ENCODE results near the gene METTL8. TPM values are rescaled to one million over a fixed set of nuclear protein-coding genes. Genes with fewer than 3 reads are reported as not detected.
A peak's percentile ranks its signal among the peaks of the same experiment; 100 is the strongest.
"Not testable (repeated sequence)": the region's sequence is repeated elsewhere in the genome, so short reads cannot be mapped to it uniquely, and the experiment has no call there.

The METTL8 gene
- total RNA-seq, 2 donors from 2014 or later = 16.0 to 35.6 TPM

DNA sequence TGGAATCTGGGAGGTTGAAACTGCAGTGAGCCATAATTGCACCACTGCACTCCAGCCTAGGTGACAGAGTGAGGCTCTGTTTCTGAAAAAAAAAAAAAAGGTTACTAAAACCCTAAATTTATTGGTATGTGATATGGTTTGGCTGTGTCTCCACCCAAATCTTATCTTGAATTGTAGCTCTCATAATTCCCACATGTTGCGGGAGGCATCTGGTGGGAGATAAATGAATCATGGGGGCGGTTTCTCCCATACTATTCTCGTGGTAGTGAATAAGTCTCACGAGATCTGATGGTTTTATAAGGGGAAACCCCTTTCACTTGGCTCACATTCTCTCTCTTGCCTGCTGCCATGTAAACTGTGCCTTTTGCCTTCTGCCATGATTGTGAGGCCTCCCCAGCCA lies 19.1 kb downstream of the METTL8 start:
- not testable (repeated sequence) for H3K4me3 Mint-ChIP-seq; H3K27me3 Mint-ChIP-seq; H3K9me3 Mint-ChIP-seq; H3K36me3 Mint-ChIP-seq; H3K27ac Mint-ChIP-seq; ATAC-seq; DNase-seq (ENCODE audit: low spot score)
- peaks cover 15 to 19% of the 10 kb centered on the region in 2 donors for H3K4me1 Mint-ChIP-seq (ENCODE audit: low read depth in 2 of 2)

GRCh38 chr2:171412571-171413175 lies 21.1 kb downstream of the METTL8 start:
- no peak for ATAC-seq
- Mint-ChIP-seq H3K4me3 (no peak overlapping the region), H3K36me3 (no peaks in the 10 kb centered on the region), H3K27me3 (no peaks in the 10 kb centered on the region), H3K27ac (no peak overlapping the region), H3K9me3 (no peaks in the 10 kb centered on the region), H3K4me1 (ENCODE audit: low read depth in 2 of 2) (peaks cover 16 to 18% of the 10 kb centered on the region in 2 donors)
- DNase-seq (ENCODE audit: low spot score) = no peak

GRCh38 chr2:171411791-171412483 lies 21.9 kb downstream of the METTL8 start:
- DNase-seq (ENCODE audit: low spot score) = no peak
- Mint-ChIP-seq H3K9me3 (no peaks in the 10 kb centered on the region), H3K4me1 (ENCODE audit: low read depth in 2 of 2) (peaks cover 21 to 24% of the 10 kb centered on the region in 2 donors), H3K27ac (no peak overlapping the region), H3K27me3 (no peaks in the 10 kb centered on the region), H3K36me3 (no peaks in the 10 kb centered on the region), H3K4me3 (no peak overlapping the region)
- no peak for ATAC-seq

- H3K27ac Mint-ChIP-seq = no peak overlapping the region
- no peaks in the 10 kb centered on the region for H3K9me3 Mint-ChIP-seq
- peaks cover 23 to 28% of the 10 kb centered on the region in 2 donors for H3K4me1 Mint-ChIP-seq (ENCODE audit: low read depth in 2 of 2)
- no peak overlapping the region for H3K4me3 Mint-ChIP-seq
- H3K36me3 Mint-ChIP-seq = no peaks in the 10 kb centered on the region
- DNase-seq (ENCODE audit: low spot score) (no peak), ATAC-seq (no peak)
- H3K27me3 Mint-ChIP-seq = no peaks in the 10 kb centered on the region
These were observed 22.6 kb downstream of the METTL8 start for GRCh38 chr2:171411214-171411613.

GRCh38 chr2:171410624-171411023 lies 23.2 kb downstream of the METTL8 start:
- no peak for ATAC-seq
- H3K36me3 Mint-ChIP-seq = no peaks in the 10 kb centered on the region
- H3K27me3 Mint-ChIP-seq = no peaks in the 10 kb centered on the region
- DNase-seq (ENCODE audit: low spot score) = no peak
- H3K9me3 Mint-ChIP-seq = no peaks in the 10 kb centered on the region
- H3K27ac Mint-ChIP-seq = no peak overlapping the region
- no peak overlapping the region for H3K4me3 Mint-ChIP-seq
- H3K4me1 Mint-ChIP-seq (ENCODE audit: low read depth in 2 of 2) = peaks cover 19 to 22% of the 10 kb centered on the region in 2 donors

DNA sequence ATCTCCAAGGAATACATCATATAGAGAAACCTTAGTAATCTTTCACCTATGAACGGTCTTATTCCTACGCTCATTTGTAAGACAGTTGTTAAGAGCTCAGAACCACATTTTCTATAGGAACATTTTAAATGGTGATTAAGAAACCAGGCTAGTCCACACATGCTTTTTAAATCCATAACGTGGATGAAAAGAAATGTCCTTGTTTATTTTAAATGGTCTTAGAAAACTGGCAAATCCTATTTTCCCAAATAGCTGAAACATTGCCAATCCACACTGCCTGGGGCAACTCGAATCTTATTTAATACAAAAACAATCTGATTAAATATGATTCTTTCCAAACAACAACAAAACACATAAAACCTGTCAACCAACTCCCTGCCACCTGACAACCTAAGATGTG lies 23.7 kb downstream of the METTL8 start:
- no peak overlapping the region for H3K4me3 Mint-ChIP-seq
- no peak overlapping the region for H3K27ac Mint-ChIP-seq
- no peaks in the 10 kb centered on the region for H3K36me3 Mint-ChIP-seq
- peaks cover 20 to 21% of the 10 kb centered on the region in 2 donors for H3K4me1 Mint-ChIP-seq (ENCODE audit: low read depth in 2 of 2)
- H3K9me3 Mint-ChIP-seq = no peaks in the 10 kb centered on the region
- no peaks in the 10 kb centered on the region for H3K27me3 Mint-ChIP-seq
- ATAC-seq = no peak
- no peak for DNase-seq (ENCODE audit: low spot score)

GRCh38 chr2:171409436-171409971 lies 24.3 kb downstream of the METTL8 start:
- Mint-ChIP-seq H3K27me3 (no peaks in the 10 kb centered on the region), H3K4me3 (peak overlapping the region; percentile 57), H3K27ac (peak overlapping the region in 1 of 2 donors; percentile 44), H3K9me3 (no peaks in the 10 kb centered on the region), H3K4me1 (ENCODE audit: low read depth in 2 of 2) (peaks cover 25% of the 10 kb centered on the region in 2 donors), H3K36me3 (no peaks in the 10 kb centered on the region)
- DNase-seq (ENCODE audit: low spot score) (no peak), ATAC-seq (peak; percentile 44 to 53)

DNA sequence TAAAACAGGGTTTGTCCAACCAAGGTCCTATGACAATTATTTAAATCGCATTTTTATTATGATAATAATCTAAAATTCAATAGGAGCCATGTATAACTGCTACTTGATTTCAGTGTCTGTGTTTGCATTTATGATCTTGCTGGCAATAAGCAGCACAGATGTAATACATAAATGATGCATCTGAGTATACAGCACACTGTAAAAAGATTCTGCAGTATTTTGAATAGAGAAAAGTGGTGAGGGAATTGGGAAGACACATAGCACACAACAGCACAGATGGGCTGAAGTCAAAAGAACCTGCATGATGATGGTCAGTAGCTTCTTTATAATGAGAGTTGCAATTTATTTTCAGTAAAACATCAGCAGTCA lies 26.1 kb downstream of the METTL8 start:
- H3K4me1 Mint-ChIP-seq (ENCODE audit: low read depth in 2 of 2) = peaks cover 28 to 31% of the 10 kb centered on the region in 2 donors
- no peaks in the 10 kb centered on the region for H3K27me3 Mint-ChIP-seq
- H3K27ac Mint-ChIP-seq = no peak overlapping the region

DNA sequence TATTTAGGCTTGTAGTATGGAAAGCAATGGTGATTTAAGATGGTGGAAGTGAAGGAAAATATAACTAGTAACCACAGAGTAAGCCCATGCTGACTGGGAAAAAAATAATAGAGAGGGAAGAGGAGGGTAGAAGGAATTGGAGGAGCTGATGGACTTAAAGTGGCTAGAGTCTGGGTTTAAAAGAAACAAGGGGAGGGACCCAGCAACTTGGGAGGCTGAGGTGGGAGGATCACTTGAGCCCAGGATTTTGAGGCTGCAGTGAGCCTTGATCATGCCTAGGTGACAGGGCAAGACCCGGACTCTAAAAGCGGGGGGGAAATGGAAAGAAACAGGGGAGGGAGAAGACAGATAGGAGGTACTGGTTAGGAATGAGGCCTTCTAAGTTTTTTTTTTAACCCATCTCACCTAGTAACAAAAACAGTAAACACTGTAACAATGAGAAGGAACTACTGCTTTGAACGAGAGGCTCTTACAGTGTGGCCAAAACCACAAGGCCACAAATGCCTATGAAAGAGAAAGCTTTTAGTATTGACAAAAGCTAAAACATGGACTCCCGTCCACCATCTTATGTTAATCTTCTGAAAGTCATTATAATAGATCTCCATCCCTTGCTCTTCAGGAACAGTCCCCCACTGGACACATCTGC lies 26.6 kb downstream of the METTL8 start:
- Mint-ChIP-seq H3K9me3 (no peaks in the 10 kb centered on the region), H3K36me3 (peaks cover 1% of the 10 kb centered on the region), H3K27ac (no peak overlapping the region), H3K4me1 (ENCODE audit: low read depth in 2 of 2) (peaks cover 28 to 31% of the 10 kb centered on the region in 2 donors), H3K4me3 (peak overlapping the region; percentile 28), H3K27me3 (no peaks in the 10 kb centered on the region)
- DNase-seq (ENCODE audit: low spot score) (no peak), ATAC-seq (peak; percentile 62 to 67)

More for the DNA sequence above, 26.1 kb downstream of the METTL8 start:
- no peaks in the 10 kb centered on the region for H3K9me3 Mint-ChIP-seq
- no peak for ATAC-seq
- no peak overlapping the region for H3K4me3 Mint-ChIP-seq
- DNase-seq (ENCODE audit: low spot score) = no peak
- H3K36me3 Mint-ChIP-seq = no peaks in the 10 kb centered on the region

- Mint-ChIP-seq H3K9me3 (no peaks in the 10 kb centered on the region), H3K27ac (no peak overlapping the region), H3K36me3 (peaks cover 8% of the 10 kb centered on the region), H3K27me3 (no peaks in the 10 kb centered on the region), H3K4me1 (ENCODE audit: low read depth in 2 of 2) (peaks cover 25 to 31% of the 10 kb centered on the region in 2 donors), H3K4me3 (no peak overlapping the region)
- no peak for ATAC-seq
- DNase-seq (ENCODE audit: low spot score) = no peak
These were observed 27.7 kb downstream of the METTL8 start for GRCh38 chr2:171406044-171406443.

DNA sequence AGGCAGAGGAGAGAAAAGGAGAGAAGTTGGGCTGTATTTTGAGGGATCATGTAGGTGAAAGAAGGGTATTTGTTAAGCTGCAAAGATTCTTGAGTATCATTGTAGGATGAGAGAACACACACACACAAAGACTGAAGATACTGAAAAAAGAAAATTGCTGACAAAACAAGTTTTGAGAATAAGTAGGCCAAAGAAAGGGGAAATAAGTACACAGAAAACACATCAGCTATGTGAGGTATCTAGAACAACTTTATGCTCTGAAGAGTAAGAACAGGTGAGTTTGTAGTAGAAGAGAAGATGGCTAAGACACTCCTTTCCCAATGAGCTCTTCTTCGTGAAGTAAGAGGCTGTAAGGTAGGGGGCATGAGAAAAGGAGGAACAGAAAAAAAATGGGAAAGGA lies 28.2 kb downstream of the METTL8 start:
- peaks cover 8% of the 10 kb centered on the region for H3K36me3 Mint-ChIP-seq
- H3K27me3 Mint-ChIP-seq = no peaks in the 10 kb centered on the region
- DNase-seq (ENCODE audit: low spot score) (no peak), ATAC-seq (no peak)
- peaks cover 25 to 27% of the 10 kb centered on the region in 2 donors for H3K4me1 Mint-ChIP-seq (ENCODE audit: low read depth in 2 of 2)
- H3K9me3 Mint-ChIP-seq = no peaks in the 10 kb centered on the region
- no peak overlapping the region for H3K27ac Mint-ChIP-seq
- no peak overlapping the region for H3K4me3 Mint-ChIP-seq

GRCh38 chr2:171404719-171405118 lies 29.1 kb downstream of the METTL8 start:
- Mint-ChIP-seq H3K27ac (no peak overlapping the region), H3K27me3 (no peaks in the 10 kb centered on the region), H3K4me3 (no peak overlapping the region), H3K9me3 (no peaks in the 10 kb centered on the region), H3K4me1 (ENCODE audit: low read depth in 2 of 2) (peaks cover 24 to 25% of the 10 kb centered on the region in 2 donors), H3K36me3 (peaks cover 8% of the 10 kb centered on the region)
- ATAC-seq (no peak), DNase-seq (ENCODE audit: low spot score) (no peak)

DNA sequence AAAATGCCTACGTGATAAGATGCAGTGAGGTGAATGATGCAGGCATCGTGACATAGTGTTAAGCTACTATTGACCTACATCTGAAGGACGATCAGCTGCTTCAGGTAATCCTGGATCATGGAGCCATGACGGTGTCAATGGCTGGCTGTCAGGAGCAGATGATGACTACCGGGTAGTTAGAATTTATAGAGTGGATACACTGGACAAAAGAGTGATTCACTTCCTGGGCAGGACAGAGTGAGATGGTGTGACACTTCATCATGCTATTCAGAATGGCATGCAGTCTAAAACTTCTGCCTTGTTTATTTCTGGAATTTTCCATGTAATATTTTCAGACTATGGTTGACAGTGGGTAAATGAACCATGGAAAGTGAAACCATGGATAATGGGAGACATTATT lies 29.5 kb downstream of the METTL8 start:
- ATAC-seq = no peak

More for the DNA sequence above, 29.5 kb downstream of the METTL8 start:
- no peak for DNase-seq (ENCODE audit: low spot score)
- H3K4me3 Mint-ChIP-seq = no peak overlapping the region
- no peak overlapping the region for H3K27ac Mint-ChIP-seq
- H3K9me3 Mint-ChIP-seq = no peaks in the 10 kb centered on the region
- H3K27me3 Mint-ChIP-seq = no peaks in the 10 kb centered on the region
- peaks cover 8% of the 10 kb centered on the region for H3K36me3 Mint-ChIP-seq
- H3K4me1 Mint-ChIP-seq (ENCODE audit: low read depth in 2 of 2) = peaks cover 20 to 24% of the 10 kb centered on the region in 2 donors
